Measurements from ENCODE around the gene SIRT7.

DNA sequence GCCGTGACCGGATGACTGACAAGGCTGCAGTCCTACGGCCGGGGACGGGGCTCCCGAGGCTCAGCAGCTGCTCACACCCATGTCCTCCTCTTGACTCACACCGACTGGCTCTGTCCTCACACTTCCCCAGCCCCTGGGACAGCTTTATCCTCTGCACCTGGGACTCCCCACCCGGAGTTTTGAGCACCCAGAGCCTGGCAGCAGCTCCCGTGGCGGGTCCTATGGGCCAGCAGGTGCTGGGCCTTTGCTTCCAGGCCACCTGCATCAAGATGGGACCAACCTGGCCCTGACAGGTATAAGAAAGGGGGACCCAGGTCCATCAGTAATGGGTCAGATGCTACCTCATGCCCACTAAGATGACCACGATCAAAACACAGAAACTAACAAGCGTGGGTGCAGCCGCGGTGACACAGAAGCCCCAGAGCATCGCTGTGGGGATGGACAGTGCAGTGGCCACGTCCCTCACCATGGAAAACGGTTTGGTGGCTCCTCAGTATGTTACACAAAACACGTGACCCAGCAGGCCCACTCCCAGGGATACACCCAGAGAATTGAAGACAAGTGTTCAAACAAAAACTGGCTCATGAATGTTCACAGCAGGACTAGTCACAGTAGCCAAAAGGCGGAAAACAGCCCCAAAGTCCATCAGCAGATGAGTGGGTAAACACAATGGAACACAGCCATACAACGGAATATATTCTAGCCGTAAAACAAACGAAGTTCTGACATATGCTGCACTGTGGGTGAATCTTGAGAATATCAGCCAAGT, 46.3 kb upstream of the SIRT7 start:
- TF ChIP-seq, protein P1, sequence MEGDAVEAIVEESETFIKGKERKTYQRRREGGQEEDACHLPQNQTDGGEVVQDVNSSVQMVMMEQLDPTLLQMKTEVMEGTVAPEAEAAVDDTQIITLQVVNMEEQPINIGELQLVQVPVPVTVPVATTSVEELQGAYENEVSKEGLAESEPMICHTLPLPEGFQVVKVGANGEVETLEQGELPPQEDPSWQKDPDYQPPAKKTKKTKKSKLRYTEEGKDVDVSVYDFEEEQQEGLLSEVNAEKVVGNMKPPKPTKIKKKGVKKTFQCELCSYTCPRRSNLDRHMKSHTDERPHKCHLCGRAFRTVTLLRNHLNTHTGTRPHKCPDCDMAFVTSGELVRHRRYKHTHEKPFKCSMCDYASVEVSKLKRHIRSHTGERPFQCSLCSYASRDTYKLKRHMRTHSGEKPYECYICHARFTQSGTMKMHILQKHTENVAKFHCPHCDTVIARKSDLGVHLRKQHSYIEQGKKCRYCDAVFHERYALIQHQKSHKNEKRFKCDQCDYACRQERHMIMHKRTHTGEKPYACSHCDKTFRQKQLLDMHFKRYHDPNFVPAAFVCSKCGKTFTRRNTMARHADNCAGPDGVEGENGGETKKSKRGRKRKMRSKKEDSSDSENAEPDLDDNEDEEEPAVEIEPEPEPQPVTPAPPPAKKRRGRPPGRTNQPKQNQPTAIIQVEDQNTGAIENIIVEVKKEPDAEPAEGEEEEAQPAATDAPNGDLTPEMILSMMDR (conservative IDR thresholded peaks at IDR 0.05): no peak
- no peak for TF ChIP-seq EZH2 (IDR thresholded peaks at IDR 0.05; ENCODE audit: low read depth)
